COLO668 (cell line): ENCODE data around the gene HMOX2.
A peak's percentile ranks its signal among the peaks of the same experiment; 100 is the strongest.

Experiments used
- DNase-seq: peaks from one replicate; lab custom pipeline; 2025; ENCODE audit not compliant: unreplicated experiment; lab: John Stamatoyannopoulos, UW

The HMOX2 gene

DNA sequence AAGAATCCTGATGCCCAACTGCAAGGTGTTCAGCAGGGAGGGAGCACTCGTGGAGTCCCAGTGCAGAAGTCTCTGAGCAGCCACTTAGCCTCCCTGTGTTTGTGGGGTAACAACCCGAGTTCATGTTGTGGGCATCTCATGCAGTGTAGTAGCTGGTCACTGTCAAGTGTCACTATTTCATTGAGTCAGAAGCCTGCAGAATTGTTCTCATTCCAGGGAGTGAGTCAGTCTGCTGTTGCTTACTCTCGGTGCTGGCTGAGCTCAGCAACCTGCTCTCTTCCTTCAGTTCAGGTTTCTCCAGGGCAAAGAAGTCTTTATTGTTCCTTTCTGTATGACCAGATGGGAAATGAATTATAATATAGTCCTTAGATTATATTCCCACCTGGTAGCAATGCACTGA, 24.1 kb downstream of the HMOX2 start:
- DNase-seq, result no peak

DNA sequence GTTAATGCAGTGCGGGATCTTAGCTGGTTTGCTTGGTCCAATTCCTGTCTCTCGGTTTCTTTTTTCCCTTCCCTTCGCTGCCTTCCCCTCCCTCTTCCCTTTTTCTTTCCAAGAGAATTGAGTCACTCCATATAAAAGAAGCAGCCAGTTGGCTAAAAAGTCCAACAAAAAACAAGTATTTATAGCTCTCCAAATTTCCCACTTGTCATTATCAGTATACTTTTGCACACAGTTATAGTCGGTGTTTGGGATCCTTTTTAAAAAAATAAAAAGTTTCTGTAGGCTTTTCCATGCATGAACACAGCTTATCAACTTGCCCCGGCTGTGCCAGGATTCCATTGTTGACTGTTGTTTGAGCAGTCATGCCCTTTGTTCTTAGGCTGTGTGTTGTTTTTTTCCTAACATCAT, 24.9 kb downstream of the HMOX2 start:
- no peak for DNase-seq

DNA sequence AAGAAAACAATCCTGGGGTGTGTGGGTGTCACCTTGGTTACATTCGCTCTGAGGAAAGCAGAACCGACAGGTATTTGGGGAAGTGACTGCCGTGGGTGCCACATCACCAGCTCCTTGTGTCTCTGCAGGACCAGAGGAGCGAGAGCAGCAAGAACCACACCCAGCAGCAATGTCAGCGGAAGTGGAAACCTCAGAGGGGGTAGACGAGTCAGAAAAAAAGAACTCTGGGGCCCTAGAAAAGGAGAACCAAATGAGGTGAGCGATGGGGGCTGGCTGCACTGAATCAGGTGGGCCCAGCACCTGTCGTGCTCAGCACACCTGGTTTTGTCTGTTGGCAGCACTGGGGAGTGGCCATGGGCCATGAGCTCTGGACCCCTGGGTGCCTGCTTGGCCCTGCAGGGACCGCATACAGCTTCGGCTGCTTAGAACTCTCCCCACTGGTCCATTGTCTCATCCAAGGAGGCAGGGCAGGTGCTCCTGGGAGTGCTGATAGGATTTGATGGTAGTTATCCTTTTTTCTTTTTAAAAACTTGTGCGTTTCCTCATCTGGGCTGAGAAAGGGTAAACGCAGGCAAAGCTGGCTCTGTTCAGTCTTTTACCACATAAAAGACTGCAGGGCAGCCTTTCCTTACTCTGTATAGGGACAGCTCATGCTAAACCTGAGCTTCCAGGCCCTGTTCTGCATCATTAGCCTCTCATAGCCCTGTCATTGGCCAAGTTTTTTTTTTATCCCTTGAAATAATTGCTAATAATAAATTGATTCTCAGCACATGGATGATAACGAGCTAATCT, 29.4 kb downstream of the HMOX2 start:
- no peak for DNase-seq

DNA sequence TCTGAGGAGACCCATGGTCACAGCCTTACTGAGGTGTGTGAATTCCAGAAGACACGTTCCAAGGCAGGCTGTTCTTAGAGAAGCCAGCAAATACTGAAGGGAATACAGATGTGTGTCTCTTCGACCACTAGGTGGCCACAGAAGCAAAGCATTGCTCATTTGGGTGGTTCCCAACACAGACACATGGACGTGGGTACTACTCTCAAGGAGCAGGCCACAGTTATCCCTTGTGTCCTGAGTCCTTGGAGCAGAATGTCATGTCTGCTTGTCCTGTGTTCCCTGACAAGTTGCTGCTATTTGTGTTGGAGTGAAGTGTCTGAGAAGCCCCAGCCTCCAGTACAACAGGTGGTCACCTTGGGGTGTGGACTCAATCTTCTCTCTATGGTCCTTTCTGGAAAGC, 30.3 kb downstream of the HMOX2 start:
- peak; percentile 43 for DNase-seq

DNA sequence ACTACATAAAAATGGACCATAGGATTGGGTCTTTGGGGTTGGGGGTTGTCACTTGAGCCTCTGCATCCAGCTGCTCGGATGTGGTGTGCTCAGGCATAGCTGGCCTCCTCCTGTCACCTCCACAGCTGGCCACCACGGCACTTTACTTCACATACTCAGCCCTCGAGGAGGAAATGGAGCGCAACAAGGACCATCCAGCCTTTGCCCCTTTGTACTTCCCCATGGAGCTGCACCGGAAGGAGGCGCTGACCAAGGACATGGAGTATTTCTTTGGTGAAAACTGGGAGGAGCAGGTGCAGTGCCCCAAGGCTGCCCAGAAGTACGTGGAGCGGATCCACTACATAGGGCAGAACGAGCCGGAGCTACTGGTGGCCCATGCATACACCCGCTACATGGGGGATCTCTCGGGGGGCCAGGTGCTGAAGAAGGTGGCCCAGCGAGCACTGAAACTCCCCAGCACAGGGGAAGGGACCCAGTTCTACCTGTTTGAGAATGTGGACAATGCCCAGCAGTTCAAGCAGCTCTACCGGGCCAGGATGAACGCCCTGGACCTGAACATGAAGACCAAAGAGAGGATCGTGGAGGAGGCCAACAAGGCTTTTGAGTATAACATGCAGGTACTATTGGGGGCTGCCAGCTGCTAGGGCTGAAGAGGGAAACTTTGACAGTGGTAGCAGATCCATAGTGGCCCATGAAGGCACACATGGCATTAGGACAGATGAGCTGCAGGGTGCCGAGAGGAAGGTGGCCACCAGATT, 31.6 kb downstream of the HMOX2 start:
- no peak for DNase-seq

DNA sequence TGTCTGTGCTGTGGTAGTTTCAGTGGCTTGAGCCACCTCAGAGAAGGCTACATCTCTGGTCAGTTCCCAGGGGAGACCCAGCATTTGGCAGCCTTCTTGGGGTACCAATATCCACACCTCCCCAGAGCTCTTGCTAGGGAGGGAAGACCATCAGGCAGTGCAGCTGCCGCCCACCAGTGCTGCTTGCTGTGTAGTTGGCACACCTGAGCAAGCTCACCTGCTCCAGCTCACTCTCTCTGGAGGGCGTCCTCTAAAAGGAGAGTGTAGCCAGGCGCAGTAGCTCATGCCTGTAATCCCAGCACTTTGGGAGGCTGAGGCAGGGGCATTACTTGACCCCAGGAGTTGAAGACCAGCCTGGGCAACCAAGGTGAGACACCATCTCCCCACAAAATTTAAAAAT, 32.6 kb downstream of the HMOX2 start:
- DNase-seq, result no peak

DNA sequence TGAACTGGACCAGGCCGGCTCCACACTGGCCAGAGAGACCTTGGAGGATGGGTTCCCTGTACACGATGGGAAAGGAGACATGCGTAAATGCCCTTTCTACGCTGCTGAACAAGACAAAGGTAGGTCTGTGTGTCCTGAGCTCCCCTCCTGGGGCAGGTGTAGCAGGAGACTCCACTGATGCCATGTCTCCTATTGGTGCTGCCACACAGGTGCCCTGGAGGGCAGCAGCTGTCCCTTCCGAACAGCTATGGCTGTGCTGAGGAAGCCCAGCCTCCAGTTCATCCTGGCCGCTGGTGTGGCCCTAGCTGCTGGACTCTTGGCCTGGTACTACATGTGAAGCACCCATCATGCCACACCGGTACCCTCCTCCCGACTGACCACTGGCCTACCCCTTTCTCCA, 33.2 kb downstream of the HMOX2 start:
- no peak for DNase-seq

DNA sequence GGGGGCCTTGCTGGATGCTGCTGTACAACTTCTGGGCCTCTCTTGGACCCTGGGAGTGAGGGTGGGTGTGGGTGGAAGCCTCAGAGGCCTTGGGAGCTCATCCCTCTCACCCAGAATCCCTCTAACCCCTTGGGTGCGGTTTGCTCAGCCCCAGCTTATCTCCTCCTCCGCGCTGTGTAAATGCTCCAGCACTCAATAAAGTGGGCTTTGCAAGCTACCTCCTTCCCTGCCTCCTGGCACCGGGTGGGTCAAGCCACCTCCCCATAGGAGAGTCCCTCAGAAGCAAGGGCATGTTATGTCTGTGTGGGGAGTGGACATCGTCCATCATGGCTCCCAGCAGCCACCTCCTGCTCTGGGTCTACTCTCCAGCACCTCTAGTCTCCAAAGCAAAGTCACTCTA, 33.9 kb downstream of the HMOX2 start:
- no peak for DNase-seq

DNA sequence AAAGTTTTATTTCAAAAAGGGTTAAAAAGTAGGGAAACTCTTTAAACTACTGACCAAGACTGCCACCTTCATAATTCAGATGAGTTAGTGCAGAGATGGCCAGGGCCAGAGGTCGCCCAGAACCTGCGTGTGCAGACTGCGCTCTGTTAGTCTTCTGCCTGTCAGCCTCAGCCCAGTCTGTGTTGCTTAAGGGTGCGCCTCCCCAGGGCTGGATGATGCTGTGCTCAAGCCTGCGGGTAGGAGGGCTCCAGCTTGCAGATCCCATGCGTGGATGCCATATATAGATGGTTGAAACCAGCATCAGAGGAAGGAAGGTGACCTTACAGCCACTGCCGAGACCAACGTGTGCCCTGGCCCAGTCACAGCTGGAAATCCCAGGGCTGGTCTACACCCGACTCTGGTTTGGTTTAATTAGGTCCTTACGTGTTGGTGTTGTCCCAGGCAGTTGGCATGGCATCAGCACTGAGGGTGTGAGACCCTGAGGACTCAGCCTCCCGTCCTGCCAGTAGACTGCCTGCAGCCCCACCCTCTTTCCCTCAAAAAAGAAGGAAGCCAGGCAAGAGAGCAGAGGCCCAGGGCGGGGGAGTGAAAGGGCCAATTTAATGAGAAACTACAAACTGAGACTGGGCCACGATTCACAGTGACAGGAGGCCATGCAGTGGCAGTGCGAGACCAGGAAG, 34.7 kb downstream of the HMOX2 start:
- no peak for DNase-seq

DNA sequence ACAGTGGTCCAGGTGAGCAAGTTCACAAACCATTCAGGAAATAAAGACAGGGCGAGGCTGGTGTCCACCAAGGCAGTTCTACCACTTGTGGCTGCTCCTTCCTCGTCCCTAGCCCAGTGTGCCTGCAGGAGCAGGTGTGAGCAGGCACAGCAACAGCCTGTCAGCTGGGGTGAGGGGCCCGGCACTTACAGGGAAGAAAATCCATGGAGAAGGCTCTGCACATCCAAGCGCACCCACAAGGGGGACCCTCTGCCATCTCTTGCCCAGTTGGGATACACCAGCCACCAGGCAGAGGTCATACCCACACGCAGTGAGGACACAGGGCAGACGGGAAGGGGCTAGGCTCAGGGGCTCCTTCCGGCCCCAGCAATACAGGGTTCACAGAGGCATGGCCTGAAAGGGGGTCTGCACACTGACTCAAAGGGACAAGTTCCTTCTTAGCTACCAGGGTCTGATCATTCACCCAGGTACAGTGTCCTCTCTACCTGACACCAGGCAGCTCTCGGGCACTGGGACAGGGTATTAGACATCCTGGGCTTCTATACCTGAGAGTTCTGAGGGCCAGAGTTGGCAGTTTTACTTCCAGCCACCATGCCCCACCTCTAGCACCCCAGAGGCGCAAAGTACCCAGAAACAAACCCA, 35.4 kb downstream of the HMOX2 start:
- peak; percentile 55 for DNase-seq

DNA sequence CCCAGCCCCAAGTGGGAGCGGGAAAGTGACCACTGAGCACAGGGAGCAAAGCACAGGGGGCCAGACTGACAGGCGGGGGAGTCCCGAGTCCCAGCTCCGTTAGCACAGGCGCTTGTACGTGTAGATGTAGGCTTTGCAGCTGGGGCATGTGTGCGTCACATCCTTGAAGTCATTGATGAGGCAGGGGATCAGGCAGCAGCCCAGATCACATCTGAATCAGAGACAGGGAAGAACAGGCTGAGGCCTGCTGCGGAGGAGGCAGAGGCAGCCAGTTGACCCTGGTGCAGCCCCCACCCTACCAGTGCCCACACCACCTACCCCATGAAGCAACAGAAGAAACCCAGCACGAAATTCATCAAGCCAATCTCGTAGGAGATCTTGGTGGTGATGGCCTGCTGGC, 36.3 kb downstream of the HMOX2 start:
- DNase-seq, result no peak

DNA sequence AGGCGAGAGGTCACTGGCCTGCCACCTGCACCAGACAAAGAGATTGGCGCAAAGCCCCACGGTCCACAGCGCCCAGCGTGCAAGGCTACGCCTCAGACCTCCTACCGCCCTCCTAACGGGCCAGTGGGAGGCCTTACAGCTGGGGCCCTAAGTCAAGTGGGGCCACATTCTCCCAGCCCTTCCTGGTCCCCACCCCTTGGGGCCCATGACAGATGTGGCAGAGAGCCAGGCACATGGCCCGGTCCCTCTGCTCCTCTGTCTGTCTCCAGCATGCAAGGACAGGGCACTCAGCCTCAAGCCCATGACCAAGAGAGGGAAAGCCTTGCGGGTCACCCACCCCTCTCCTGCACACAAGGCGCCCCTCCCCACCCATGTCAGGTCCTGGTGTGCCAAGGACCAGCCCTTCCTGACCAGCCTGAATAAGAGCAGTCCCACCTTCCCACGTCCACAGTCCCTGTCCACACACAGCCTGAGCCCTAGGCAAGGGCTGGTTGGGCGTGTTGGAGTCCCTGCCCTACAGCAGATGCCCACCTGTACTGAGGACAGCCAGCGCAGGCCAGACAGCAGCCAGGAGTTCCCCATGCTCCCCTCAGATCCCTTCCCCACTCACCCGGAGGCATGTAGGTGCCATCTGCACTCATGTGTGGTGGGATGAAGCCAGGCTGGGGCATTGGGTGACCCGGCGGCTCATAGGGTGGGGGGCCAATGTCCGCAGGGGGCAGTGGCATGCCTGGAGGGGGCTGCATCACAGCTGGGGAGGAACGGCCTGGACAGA, 37.1 kb downstream of the HMOX2 start:
- DNase-seq, result no peak

DNA sequence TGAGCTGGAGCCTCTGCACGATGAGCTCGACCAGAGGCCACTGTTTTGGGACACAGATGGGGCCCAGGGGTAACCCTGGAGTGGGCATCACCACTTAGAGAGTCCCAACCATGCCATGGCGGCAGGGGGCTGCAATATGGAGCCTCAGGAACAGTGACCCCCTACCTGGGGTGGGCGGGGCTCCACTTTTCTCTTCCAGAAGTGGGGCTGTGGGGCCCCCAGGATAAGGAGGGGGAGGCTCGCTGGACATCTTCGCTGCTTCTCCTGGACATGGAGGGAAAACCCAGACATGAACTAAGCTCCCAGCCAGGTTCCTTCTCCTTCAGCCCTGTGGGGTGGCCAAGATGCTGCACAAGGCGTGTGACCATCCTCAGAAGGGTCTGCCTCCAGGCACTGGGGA, 37.7 kb downstream of the HMOX2 start:
- no peak for DNase-seq

DNA sequence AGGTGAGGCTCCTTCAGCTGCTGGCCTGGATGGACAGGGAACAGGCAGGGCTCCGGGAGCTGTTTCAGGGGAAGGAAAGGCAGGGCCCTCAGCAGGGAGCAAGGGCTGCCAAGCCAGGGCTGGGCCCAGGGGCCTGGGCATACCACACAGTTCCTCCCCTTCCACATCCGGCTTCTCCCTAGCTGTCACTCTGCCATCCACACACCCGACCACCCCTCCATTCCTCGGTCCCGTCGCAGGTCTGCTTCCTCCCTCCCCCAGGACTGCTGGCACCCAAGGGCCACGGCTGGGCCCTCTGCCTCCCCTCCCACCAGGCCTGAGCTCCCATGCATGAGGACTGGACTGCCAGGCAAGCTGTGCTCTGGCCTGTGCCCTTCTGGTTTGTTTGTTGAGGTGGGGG, 38.4 kb downstream of the HMOX2 start:
- no peak for DNase-seq

DNA sequence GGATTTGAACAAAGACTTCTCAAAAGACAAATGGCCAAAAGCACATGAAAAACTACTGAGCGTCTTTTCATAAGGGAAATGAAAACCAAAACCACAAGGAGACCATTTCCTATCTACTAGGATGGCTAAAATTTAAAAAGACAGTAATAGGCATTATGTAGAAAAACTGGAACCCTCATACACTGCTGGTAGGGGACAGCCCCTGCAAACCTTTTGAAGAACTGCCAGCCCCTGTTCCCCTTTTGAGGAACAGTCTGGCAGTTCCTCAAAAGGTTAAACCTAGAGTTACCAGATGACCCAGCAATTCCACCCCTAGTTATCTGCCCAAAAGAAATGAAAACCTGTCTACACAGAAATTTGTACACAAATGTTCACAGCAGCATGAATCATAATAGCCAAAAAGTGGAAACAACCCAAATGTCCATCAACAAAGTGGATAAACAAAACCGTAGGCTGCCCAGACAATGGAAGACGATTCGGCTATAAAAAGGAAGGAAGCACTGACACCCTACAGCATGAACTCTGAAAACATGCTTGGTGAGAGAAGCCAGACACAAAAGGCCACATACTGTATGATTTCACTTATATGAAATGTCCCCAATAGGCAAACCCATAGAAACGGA, 39.5 kb downstream of the HMOX2 start:
- no peak for DNase-seq

DNA sequence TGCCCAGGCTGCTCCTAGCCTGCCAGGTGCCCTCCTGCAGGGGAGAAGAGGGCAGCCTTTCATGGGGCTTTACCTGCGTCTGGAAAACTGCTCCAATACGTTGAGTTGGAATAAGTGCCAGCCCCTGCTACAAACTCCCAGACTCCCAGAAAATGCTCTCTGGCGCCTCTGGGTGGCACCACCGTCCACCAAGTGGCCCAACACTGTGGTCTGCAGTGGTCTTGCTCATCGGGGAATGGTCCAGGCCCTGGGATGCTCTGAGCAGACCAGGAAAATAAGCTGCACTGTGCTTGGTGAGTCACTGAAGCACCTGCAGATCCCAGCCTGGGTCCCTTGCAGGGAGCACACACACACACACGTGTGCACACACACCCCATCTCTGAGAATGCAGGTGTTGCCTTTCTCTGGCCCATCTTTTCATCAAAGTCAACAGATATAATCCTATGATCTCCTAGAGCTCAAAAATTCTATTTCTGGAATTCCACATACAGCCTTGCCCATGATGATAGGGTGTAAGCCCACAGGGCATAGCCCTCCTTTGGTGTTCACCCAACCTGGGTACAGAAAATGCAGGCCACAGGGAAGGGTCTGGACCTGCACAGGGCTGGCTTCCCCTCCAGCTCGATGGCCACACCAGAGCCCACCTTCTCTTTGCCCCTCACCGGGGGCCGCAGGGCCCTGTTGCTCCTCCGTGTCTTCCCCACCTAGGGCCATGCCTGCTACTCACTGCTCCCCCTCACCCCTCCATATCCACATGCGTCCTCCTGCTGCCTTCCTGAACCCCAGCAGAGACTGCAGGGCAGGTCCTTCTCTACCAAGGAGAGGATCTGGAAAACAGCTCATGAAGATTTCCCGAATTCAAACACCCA, 41.8 kb downstream of the HMOX2 start:
- peak; percentile 39 for DNase-seq

DNA sequence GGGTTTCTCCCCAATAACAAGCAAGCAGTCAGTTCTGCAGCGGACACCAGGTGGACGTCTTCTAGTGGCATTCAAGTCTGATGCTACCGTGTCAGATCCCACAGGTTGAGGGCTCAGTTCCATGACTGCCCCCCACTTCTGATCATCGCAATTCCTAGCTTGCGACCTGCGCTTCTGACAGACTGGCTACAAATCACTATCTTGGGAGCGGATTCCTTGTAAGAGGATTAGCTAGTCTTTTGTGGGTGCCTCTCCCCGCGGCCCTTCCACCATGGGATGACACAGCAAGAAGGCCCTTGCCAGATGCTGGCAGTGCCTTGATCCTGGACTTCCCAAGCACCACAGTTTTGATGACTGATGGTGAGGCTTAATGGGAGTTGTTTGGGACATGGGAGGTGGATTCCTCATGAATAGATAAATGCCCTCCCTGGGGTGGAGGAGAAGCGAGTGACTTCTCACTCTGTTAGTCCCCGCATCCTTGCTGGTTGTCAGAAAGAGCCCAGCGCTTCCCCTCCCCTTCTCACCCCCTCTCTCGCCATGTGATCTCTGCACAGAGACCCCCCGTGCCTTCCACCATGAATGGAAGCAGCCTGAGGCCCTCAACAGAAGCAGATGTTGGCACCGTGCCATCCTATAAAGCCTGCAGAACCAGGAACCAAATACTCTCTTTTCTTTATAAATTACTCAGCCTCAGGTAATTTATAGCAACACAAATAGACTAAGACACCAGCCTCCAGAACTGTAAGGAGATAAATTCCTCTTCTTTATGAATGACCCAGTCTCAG, 43.3 kb downstream of the HMOX2 start:
- peak; percentile 10 for DNase-seq

DNA sequence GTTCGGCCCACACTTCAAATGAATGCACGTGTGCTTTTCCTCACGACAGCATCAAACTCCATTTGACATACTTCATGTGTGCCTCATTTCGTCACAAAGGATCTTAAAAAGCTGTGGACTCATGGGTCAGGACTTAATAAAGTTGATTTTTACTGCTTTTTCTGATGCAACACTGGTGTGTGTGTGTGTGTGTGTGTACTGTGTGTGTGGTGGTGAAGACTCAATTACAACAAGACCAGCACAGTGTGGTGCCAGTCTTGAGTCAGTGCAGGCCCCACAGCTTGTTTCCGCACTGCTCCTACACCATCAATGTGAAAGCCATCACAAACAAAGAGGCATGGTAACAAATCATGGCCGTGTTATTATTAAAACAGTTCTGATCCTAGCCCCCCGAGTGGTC, 44.7 kb downstream of the HMOX2 start:
- no peak for DNase-seq
